Aorta (tissue), 5 donors: Measurements from ENCODE around the gene DPCD. TPM values are rescaled to one million over a fixed set of nuclear protein-coding genes. Genes with fewer than 3 reads are reported as not detected.

Experiments
- ATAC-seq: fragments of 200-7000 bp; cut with Tn5 transposase; one replicate; pipeline ENCODE4 v1.9.1; 2022; ENCODE audit warnings: moderate library complexity; ENCODE audit not compliant: low FRiP score
- DNase-seq, 2 donors: peaks; one replicate each; pipeline ENCODE4 v3.0.0-alpha.2; 2020
- H3K27ac ChIP-seq, 2 donors: one replicate each; pipeline ENCODE4 v1.5.1; 2013; ENCODE audit warnings: low read length in 2 of 2, mild to moderate bottlenecking in 2 of 2, moderate library complexity in 2 of 2, control low read depth in 1 of 2, inconsistent platforms in 1 of 2, low read depth in 1 of 2
- H3K27me3 ChIP-seq, 2 donors: one replicate each; pipeline ENCODE4 v1.6.1; 2013; ENCODE audit warnings: control low read depth in 1 of 2, low read length in 1 of 2, mild to moderate bottlenecking in 1 of 2, moderate library complexity in 1 of 2; ENCODE audit not compliant: insufficient read depth in 2 of 2, control insufficient read depth in 1 of 2
- H3K36me3 ChIP-seq, 2 donors: one replicate each; pipeline ENCODE4 v1.6.1; 2013; ENCODE audit warnings: control low read depth in 1 of 2, low read length in 1 of 2, mild to moderate bottlenecking in 1 of 2; ENCODE audit not compliant: insufficient read depth in 2 of 2, control insufficient read depth in 1 of 2
- H3K4me1 ChIP-seq, 2 donors: one replicate each; pipeline ENCODE4 v1.6.1; 2013; ENCODE audit warnings: low read length in 2 of 2, control low read depth in 1 of 2, mild to moderate bottlenecking in 1 of 2, moderate library complexity in 1 of 2; ENCODE audit not compliant: insufficient read depth in 2 of 2, control insufficient read depth in 1 of 2
- H3K4me3 ChIP-seq, 2 donors: one replicate each; pipeline ENCODE4 v1.5.1; 2013; ENCODE audit warnings: low read length in 2 of 2, control low read depth in 1 of 2, mild to moderate bottlenecking in 1 of 2
- H3K9me3 ChIP-seq: one replicate; pipeline ENCODE4 v1.6.1; 2013; ENCODE audit warnings: mild to moderate bottlenecking, low read length; ENCODE audit not compliant: control insufficient read depth
- WGBS, 2 donors: extraction: QIAGEN DNeasy Blood & Tissue Kit; methylation state at CpG; one replicate each; pipeline ENCODE4 v1.1.7; 2013; 5-methylcytosine and 5-hydroxymethylcytosine counted together
- intact Hi-C, 2 donors: fragments of 100-400 bp; cut with DNase I; formaldehyde crosslinking; loops; one replicate each; pipeline versions ENCODE4 v1.14.2 to v1.15.0; 2022
- polyA plus RNA-seq, 2 donors: library from polyadenylated mRNA; stranded (reverse); fragments of 200-250 nt; gene quantifications; one replicate each; pipeline ENCODE4 v1.2.3, GENCODE V29; 2013
- total RNA-seq, 2 donors: library from RNA; stranded (reverse); fragmentation: NEBNext Ultra II Directional; extraction: Animal tissue kit (Norgen Biotek cat#: 25700); gene quantifications; one replicate each; pipeline ENCODE4 v1.2.1, GENCODE V29; 2021
- donor health status: healthy with polysubstance abuse.
- donor health status: Bipolar disorder and iron deficiency.
- donor health status: DM: no; HTN: no; CAD: no.
- donor health status: DM: no; HTN: no; CAD: no.
- donor health status: DM: yes; HTN: yes; CAD: no.

Gene DPCD
- total and polyA plus RNA-seq, 4 donors, result 5.5 to 27.6 (median 10.8) TPM

DNA sequence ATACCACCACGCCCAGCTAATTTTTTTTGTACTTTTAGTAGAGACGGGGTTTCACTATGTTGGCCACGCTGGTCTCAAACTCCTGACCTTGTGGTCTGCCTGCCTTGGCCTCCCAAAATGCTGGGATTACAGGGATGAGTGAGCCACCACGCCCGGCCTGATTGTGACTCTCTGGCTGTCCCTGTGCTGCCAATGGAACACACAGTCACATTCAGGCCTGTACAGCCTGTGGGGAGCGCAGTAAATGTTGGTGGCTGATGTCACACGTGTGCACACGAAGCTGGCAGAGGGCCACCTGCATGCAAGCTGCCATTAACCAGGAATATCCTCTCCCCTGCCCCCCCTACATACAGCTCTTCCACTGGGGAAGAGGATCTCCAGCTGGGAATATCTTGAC, 22.2 kb upstream of the DPCD start:
- WGBS, 2 donors, result 49 to 51% methylated on average over 8 of the region's 8 CpGs
- no peaks in the 10 kb centered on the region for H3K27me3 ChIP-seq
- ATAC-seq, result no peak
- H3K9me3 ChIP-seq, result no peaks in the 10 kb centered on the region
- intact Hi-C loops, result loop anchor here in 1 of 2 donors (5.0 kb wide), 1 partner anchor 294 kb away; no protein-coding TSS in a partner anchor
- H3K4me1 ChIP-seq, result no peaks in the 10 kb centered on the region
- H3K36me3 ChIP-seq, result no peaks in the 10 kb centered on the region
- no peak overlapping the region for H3K4me3 ChIP-seq
- DNase-seq, result peak; percentile 37 to 38
- no peak overlapping the region for H3K27ac ChIP-seq

DNA sequence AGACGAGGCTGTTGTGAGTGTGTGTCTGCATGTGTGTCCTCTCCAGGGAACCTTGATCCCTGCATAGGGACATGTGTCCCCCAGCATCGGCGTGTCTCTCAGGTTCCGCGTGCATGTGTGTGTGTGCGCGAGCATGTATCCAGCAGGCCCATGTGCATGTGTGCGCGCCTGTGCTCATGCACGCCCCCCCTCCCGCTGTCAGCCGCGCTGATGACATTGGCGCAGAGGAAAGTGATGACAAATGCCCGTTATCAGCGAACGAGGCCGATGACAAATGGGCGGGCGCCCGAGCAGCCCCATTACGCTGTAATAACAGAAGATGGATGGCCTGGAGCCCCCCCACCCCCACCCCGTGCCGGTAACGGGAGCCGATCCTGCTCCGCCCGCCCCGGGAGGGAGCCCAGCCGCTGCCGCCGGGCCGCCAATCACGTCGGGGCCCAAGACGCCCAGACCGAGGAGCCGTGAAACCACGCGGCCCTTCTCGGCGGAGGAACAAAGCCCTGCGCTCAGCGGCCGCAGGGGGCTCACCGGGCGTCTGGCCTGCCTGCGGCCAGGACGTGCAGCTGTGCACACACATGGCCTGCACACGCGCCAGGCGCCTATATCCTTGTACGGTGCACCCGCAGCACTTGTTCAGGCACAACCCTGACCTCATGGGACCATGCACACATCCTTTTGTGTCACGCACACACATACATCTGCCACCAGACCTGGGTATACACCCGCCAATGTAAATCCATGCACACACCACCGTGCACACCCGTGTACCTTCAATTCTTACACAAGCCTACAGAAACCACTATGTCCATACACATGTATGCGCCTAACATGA, 21.6 kb upstream of the DPCD start:
- no peak for ATAC-seq
- intact Hi-C loops, result loop anchor here in 1 of 2 donors (5.0 kb wide), 1 partner anchor 294 kb away; no protein-coding TSS in a partner anchor
- Histone ChIP-seq H3K4me3 (peak overlapping the region in 1 of 2 donors; percentile 9), H3K27ac (no peak overlapping the region), H3K9me3 (no peaks in the 10 kb centered on the region), H3K27me3 (no peaks in the 10 kb centered on the region), H3K4me1 (no peaks in the 10 kb centered on the region), H3K36me3 (no peaks in the 10 kb centered on the region)
- WGBS, 2 donors, result 6 to 7% methylated on average over 43 to 59 of the region's 59 CpGs
- DNase-seq, result peak; percentile 49 to 75

DNA sequence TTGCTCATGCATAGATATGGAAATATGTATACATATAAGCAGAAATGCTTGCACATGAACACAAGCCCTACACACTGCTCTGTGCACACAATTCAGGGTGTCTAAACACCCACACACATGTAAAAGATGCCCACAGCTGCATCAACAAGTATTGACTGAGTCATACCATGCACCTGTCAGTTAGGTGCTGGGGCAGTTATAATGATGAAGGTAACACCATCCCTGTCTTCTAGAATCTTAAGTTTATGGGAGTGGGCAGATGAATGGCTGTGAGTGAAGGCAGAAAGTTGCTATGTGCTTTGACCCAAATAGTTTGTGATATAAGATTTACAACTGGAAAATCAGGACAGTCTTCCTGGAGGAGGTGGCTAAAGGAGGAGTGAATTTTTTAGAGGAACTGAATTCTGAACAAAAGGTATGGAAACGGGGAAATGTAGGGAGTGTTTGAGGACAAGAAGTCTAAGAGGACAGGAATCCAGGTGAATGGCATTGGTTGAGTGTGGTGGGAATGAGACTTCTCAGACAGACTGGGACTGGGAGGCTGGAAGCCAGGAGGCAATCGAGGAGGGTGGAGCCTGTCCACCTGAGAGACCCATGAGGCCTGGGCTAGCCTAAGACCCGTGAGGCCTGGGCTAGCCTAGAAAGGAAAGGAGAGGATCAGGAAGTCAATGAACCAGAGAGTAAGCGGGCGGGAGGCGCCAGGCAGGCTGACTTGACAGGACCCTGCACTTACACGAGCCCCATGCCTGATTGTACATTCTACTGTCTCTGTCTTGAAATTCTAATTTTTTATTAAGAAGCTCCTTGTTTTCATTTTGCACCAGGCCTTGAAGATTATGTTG, 20.7 kb upstream of the DPCD start:
- ATAC-seq, result no peak
- Histone ChIP-seq H3K36me3 (no peaks in the 10 kb centered on the region), H3K27ac (no peak overlapping the region), H3K27me3 (no peaks in the 10 kb centered on the region), H3K4me3 (no peak overlapping the region), H3K4me1 (no peaks in the 10 kb centered on the region), H3K9me3 (no peaks in the 10 kb centered on the region)
- WGBS, 2 donors, result 53 to 61% methylated on average over 7 of the region's 7 CpGs
- intact Hi-C loops, result loop anchor here in 1 of 2 donors (5.0 kb wide), 1 partner anchor 295 kb away; no protein-coding TSS in a partner anchor
- no peak for DNase-seq

DNA sequence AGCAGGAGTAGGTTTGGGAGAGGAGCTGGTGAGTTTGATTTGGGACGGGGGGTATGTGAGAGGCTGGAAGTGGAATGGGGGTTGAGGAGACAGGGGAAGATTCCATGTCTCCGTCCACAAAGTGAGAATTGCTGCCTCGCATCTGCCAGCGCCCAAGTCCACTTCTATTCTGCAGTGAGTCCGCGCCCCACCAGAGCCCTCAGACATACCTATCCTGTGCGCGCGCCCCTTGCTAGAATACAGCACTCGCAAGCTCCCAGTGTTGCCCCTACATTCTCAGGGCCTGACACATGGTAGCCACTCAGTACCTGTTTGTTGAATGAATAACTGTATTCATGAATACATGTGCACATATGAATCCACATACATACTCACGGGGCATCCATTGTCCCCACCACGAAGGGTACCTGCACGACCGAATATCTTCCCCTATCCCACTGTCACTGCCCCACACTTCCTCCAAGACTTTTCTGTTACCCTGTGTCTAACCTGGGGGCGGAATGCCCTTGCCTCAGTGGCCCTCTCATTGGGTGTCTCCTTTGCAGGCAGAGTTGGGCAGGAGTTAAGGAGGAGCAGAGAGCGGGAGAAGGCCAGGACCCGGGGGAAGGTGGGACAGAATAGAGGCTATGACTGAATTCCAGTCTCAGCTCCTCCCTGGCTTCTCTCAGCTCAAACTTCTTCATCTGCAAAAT, 19.9 kb upstream of the DPCD start:
- no peak for DNase-seq
- Histone ChIP-seq H3K9me3 (peaks cover 3% of the 10 kb centered on the region), H3K4me3 (no peak overlapping the region), H3K36me3 (no peaks in the 10 kb centered on the region), H3K27me3 (no peaks in the 10 kb centered on the region), H3K4me1 (no peaks in the 10 kb centered on the region), H3K27ac (no peak overlapping the region)
- ATAC-seq, result no peak
- 79 to 80% methylated on average over 17 of the region's 17 CpGs for WGBS, 2 donors
- intact Hi-C loops, result loop anchor here in 1 of 2 donors (5.0 kb wide), 1 partner anchor 296 kb away; no protein-coding TSS in a partner anchor

DNA sequence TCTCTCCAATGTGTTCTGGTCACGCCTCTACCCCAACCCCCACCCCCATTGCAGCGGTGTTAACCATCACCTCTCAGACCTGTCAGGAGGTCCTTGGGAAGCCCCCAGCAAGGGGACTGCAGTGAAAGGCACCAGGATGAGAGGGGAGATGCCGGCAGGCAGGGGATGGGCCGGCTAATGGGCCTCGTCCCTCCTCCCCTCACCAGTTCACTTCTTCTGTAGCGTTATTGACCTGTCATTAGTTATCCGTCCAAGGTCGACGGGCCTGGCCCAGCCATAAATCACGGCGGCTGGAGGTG, 18.8 kb upstream of the DPCD start:
- H3K27me3 ChIP-seq, result no peaks in the 10 kb centered on the region
- H3K4me1 ChIP-seq, result no peaks in the 10 kb centered on the region
- WGBS, 2 donors, result 5 to 6% methylated on average over 11 of the region's 11 CpGs
- intact Hi-C loops, result loop anchor here in 1 of 2 donors (5.0 kb wide), 1 partner anchor 297 kb away; no protein-coding TSS in a partner anchor
- H3K36me3 ChIP-seq, result no peaks in the 10 kb centered on the region
- no peak overlapping the region for H3K4me3 ChIP-seq
- DNase-seq (no peak), ATAC-seq (no peak)
- H3K9me3 ChIP-seq, result peaks cover 3% of the 10 kb centered on the region
- no peak overlapping the region for H3K27ac ChIP-seq

DNA sequence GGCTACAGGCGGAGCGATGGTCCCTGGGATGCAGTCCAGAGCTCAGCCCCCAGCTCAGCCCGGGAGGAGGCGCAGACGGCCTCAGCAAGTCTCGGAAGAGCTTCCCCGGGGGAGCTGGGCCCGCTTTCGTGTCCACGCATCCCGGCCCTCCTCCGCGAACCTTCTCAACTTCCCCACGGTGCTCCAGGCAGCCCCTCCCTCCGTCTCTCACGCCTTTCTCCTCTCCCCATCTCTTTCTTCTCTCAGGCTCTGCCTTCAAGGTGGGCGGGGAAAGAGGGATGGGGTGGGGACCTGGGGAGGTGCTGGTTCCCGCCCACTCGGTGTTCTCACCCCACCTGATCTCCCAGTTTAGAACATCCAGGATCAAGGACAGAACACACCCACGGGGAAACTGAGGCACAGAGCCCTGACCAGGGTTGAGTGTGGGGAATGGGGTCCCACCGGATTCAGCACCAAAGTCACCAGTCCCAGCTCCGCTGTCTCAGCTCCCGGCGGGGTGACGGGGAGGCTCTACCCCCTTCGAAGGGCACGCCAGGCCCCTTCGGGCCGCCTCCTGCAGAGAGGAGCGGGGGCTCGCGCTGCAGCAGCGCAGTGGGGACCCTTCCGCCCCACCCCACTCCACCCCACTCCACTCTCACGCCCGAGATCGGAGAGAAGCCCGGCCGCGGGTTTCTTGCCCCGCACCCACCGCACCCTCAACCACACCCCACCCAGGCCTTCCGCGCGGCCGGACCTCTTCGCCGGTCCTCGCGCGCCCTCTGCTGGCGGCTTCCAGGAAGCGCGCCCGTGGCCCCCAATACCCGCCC, 18.3 kb upstream of the DPCD start:
- no peaks in the 10 kb centered on the region for H3K4me1 ChIP-seq
- H3K9me3 ChIP-seq, result peaks cover 3% of the 10 kb centered on the region
- intact Hi-C loops, result loop anchor here (2.0 to 5.0 kb wide), 3 partner anchors 298 to 357 kb away; no protein-coding TSS in a partner anchor
- ATAC-seq (peak; percentile 94), DNase-seq (peak; percentile 86 to 95)
- no peak overlapping the region for H3K27ac ChIP-seq
- WGBS, 2 donors, result 1% methylated on average over 35 to 56 of the region's 56 CpGs
- no peaks in the 10 kb centered on the region for H3K36me3 ChIP-seq
- H3K4me3 ChIP-seq, result no peak overlapping the region
- H3K27me3 ChIP-seq, result no peaks in the 10 kb centered on the region

DNA sequence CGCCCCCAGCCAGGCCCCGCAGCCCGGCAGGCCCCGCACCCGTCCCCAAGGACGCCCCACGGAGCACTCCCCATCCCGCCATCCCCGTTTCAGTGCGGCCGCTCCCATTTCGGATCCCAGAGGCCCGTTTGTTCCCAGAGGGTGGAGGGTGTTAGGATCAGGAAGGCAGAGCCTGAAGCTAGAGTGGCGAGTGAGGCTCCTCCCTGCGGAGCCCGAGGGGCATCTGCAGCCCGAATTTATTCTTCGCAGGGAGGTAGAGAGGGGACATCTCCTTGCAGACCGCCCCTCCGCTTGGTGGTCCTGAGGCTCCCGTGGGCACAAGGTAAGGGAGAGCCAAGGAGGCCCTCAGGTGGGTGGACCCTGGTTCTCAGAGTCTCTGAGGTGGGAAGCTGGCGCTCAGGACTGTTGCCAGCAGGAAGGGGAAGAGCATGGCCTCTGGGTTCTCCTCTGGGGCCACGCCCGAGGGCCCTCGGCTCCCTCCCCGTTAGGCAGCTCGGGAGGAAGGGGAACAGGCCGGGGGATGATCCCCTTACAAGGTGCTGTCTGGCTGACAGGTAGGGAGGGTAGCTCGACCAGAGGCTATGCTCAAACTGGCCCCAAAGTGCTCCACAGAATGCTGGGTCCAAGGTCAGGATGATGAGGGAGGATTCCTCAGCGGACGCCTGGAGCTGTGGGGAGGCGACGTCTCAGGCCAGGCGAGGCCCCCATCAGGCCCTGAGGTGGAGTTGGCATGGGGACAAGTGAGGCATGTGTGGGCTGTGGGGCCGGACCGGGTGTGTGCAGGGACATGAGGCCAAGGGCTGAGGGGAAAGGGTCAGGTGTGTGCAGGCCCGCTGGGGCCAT, 17.5 kb upstream of the DPCD start:
- peak in 1 of 2 donors; percentile 57 for DNase-seq
- H3K27me3 ChIP-seq, result no peaks in the 10 kb centered on the region
- H3K4me3 ChIP-seq, result no peak overlapping the region
- H3K9me3 ChIP-seq, result peaks cover 3% of the 10 kb centered on the region
- no peaks in the 10 kb centered on the region for H3K36me3 ChIP-seq
- intact Hi-C loops, result loop anchor here (2.0 to 5.0 kb wide), 3 partner anchors 298 to 358 kb away; no protein-coding TSS in a partner anchor
- H3K27ac ChIP-seq, result no peak overlapping the region
- 9 to 10% methylated on average over 37 of the region's 37 CpGs for WGBS, 2 donors
- ATAC-seq, result peak; percentile 20
- no peaks in the 10 kb centered on the region for H3K4me1 ChIP-seq
